Mucosa of rectum (tissue), 2 donors: Measurements from ENCODE around the gene GAL3ST1.
"Not testable (repeated sequence)": the region's sequence is repeated elsewhere in the genome, so short reads cannot be mapped to it uniquely, and the experiment has no call there.

ENCODE experiments used
- H3K27ac ChIP-seq, 2 donors: one replicate each; pipeline ENCODE4 v1.7.0; 2013; ENCODE audit warnings: inconsistent platforms in 2 of 2, low read depth in 2 of 2, low read length in 2 of 2
- H3K27me3 ChIP-seq, 2 donors: one replicate each; pipeline ENCODE4 v1.7.0; 2013; ENCODE audit warnings: low read length in 2 of 2; ENCODE audit not compliant: control insufficient read depth in 2 of 2, insufficient read depth in 2 of 2
- H3K36me3 ChIP-seq, 2 donors: one replicate each; pipeline ENCODE4 v1.7.0; 2013; ENCODE audit warnings: low read length in 2 of 2; ENCODE audit not compliant: control insufficient read depth in 2 of 2, insufficient read depth in 2 of 2
- H3K4me1 ChIP-seq, 2 donors: one replicate each; pipeline ENCODE4 v1.7.0; 2013; ENCODE audit warnings: low read length in 2 of 2, mild to moderate bottlenecking in 1 of 2; ENCODE audit not compliant: control insufficient read depth in 2 of 2, insufficient read depth in 2 of 2
- H3K4me3 ChIP-seq, 2 donors: one replicate each; pipeline ENCODE4 v1.7.0; 2013; ENCODE audit warnings: low read length in 2 of 2
- H3K9ac ChIP-seq, 2 donors: one replicate each; pipeline ENCODE4 v1.7.0; 2013; ENCODE audit warnings: low read length in 2 of 2, low read depth in 1 of 2, mild to moderate bottlenecking in 1 of 2
- H3K9me3 ChIP-seq, 2 donors: one replicate each; pipeline ENCODE4 v1.7.0; 2013; ENCODE audit warnings: low read length in 2 of 2; ENCODE audit not compliant: control insufficient read depth in 2 of 2
- donor health status: healthy.
- donor health status: Normal muscosa, but diverticular disease.

GAL3ST1 gene

GRCh38 chr22:30600921-30601320, 26.5 kb upstream of the GAL3ST1 start:
- Histone ChIP-seq H3K36me3 (no peaks in the 10 kb centered on the region), H3K27me3 (no peaks in the 10 kb centered on the region), H3K4me1 (peaks cover 13 to 17% of the 10 kb centered on the region in 2 donors), H3K27ac (no peak overlapping the region), H3K9ac (no peak overlapping the region), H3K4me3 (no peak overlapping the region), H3K9me3 (no peaks in the 10 kb centered on the region)

GRCh38 chr22:30598986-30599385, 24.5 kb upstream of the GAL3ST1 start:
- no peak overlapping the region for H3K27ac ChIP-seq
- no peaks in the 10 kb centered on the region for H3K9me3 ChIP-seq
- peaks cover 0 to under 1% of the 10 kb centered on the region in 2 donors for H3K27me3 ChIP-seq
- H3K4me3 ChIP-seq, result no peak overlapping the region
- H3K4me1 ChIP-seq, result peaks cover 4 to 5% of the 10 kb centered on the region in 2 donors
- H3K36me3 ChIP-seq, result no peaks in the 10 kb centered on the region
- no peak overlapping the region for H3K9ac ChIP-seq

GRCh38 chr22:30596886-30597285, 22.4 kb upstream of the GAL3ST1 start:
- Histone ChIP-seq H3K9ac (no peak overlapping the region), H3K27ac (no peak overlapping the region), H3K4me1 (peaks cover 0 to 11% of the 10 kb centered on the region in 2 donors), H3K4me3 (no peak overlapping the region), H3K36me3 (no peaks in the 10 kb centered on the region), H3K9me3 (no peaks in the 10 kb centered on the region), H3K27me3 (peaks cover 0 to 4% of the 10 kb centered on the region in 2 donors)

- peaks cover 0 to 4% of the 10 kb centered on the region in 2 donors for H3K27me3 ChIP-seq
- H3K9ac ChIP-seq, result no peak overlapping the region
- peaks cover 2 to 9% of the 10 kb centered on the region in 2 donors for H3K4me1 ChIP-seq
- no peak overlapping the region for H3K27ac ChIP-seq
- no peaks in the 10 kb centered on the region for H3K36me3 ChIP-seq
- no peak overlapping the region for H3K4me3 ChIP-seq
- no peaks in the 10 kb centered on the region for H3K9me3 ChIP-seq
These were observed 21.7 kb upstream of the GAL3ST1 start for GRCh38 chr22:30596199-30596598.

- Histone ChIP-seq H3K27ac (peak overlapping the region in 1 of 2 donors; percentile 80), H3K4me1 (peaks cover 10 to 16% of the 10 kb centered on the region in 2 donors), H3K36me3 (peaks cover 18 to 20% of the 10 kb centered on the region in 2 donors), H3K4me3 (peak overlapping the region in 1 of 2 donors; percentile 100)
- H3K9ac ChIP-seq, H3K9me3 ChIP-seq, H3K27me3 ChIP-seq: not testable (repeated sequence)
These were observed 17.9 kb upstream of the GAL3ST1 start for GRCh38 chr22:30592360-30592713.

- Histone ChIP-seq H3K4me1 (peaks cover 10 to 16% of the 10 kb centered on the region in 2 donors), H3K9ac (peak within 1 kb of the TSS; percentile 77 to 92), H3K4me3 (peak within 1 kb of the TSS; percentile 92 to 100), H3K27me3 (peaks cover 0 to 4% of the 10 kb centered on the region in 2 donors), H3K9me3 (no peaks in the 10 kb centered on the region), H3K27ac (peak within 1 kb of the TSS; percentile 76 to 80), H3K36me3 (peaks cover 23 to 25% of the 10 kb centered on the region in 2 donors)
These were observed 17.3 kb upstream of the GAL3ST1 start, which contains the start of gene PES1 for GRCh38 chr22:30591588-30592359. Gene PES1, minus strand, starts transcription at chr22:30591910. Its CDS starts 77 bp downstream, at chr22:30591833.

- Histone ChIP-seq H3K36me3 (peaks cover 29 to 31% of the 10 kb centered on the region in 2 donors), H3K4me3 (peak overlapping the region; percentile 92 to 100), H3K27ac (peak overlapping the region; percentile 76 to 80), H3K9ac (peak overlapping the region; percentile 77 to 92), H3K4me1 (peaks cover 10 to 16% of the 10 kb centered on the region in 2 donors), H3K9me3 (no peaks in the 10 kb centered on the region), H3K27me3 (peaks cover 0 to 4% of the 10 kb centered on the region in 2 donors)
These were observed 16.7 kb upstream of the GAL3ST1 start for GRCh38 chr22:30591191-30591587.

GRCh38 chr22:30586414-30586813, 11.9 kb upstream of the GAL3ST1 start:
- no peaks in the 10 kb centered on the region for H3K9me3 ChIP-seq
- no peak overlapping the region for H3K4me3 ChIP-seq
- no peak overlapping the region for H3K9ac ChIP-seq
- H3K4me1 ChIP-seq, result peaks cover 10 to 11% of the 10 kb centered on the region in 2 donors
- peaks cover 72 to 78% of the 10 kb centered on the region in 2 donors for H3K36me3 ChIP-seq
- H3K27ac ChIP-seq, result no peak overlapping the region
- no peaks in the 10 kb centered on the region for H3K27me3 ChIP-seq

- Histone ChIP-seq H3K27me3 (no peaks in the 10 kb centered on the region), H3K9ac (no peak overlapping the region), H3K27ac (no peak overlapping the region), H3K36me3 (peaks cover 90 to 95% of the 10 kb centered on the region in 2 donors), H3K9me3 (no peaks in the 10 kb centered on the region), H3K4me1 (no peaks in the 10 kb centered on the region), H3K4me3 (no peak overlapping the region)
These were observed 10.0 kb upstream of the GAL3ST1 start for GRCh38 chr22:30584441-30584840.

GRCh38 chr22:30582788-30583545, 8.5 kb upstream of the GAL3ST1 start:
- no peaks in the 10 kb centered on the region for H3K4me1 ChIP-seq
- H3K27ac ChIP-seq, result no peak overlapping the region
- no peaks in the 10 kb centered on the region for H3K27me3 ChIP-seq
- no peak overlapping the region for H3K4me3 ChIP-seq
- H3K9me3 ChIP-seq, result no peaks in the 10 kb centered on the region
- no peak overlapping the region for H3K9ac ChIP-seq
- H3K36me3 ChIP-seq, result peaks cover 90 to 98% of the 10 kb centered on the region in 2 donors
